ENCODE data around the gene NEU4. TPM values are rescaled to one million over a fixed set of nuclear protein-coding genes. Genes with fewer than 3 reads are reported as not detected.

NEU4 gene
- polyA plus RNA-seq, 1 donor from 2014 or later = not detected

DNA sequence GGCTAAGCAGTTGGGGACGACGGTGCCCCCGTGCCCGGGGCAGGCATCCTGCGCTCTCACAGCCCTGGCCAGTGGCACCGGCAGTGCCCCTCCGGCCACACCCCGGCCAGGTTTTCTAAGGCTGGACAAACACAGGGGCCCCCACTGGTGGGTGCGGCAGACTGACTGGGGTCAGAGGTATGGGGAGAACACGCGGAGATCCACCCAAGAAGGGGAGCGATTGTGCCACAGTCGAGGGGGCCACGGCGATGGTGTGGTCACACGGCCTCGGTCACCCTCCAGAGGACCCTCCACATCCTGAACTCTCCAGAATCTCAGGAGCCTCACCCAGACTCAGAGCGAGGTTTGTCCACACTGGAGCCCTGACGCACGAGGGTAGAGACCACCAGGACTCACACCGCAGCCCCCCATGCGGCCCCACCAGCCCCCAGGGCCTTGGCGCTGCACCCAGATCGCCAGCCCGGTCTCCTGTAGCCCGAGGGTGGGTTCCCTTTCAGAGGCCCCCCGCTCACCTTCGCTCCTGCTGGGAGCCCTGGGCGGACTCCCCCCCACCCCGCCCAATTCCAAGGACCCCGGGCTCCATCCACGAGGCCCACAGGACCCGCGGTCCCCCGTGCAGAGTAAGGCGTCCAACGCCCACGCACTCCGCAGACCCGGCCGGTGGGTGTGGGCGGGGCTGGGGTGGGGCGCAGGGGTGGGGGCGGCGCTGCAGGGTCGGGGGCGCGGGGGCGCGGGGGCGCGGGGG is 34.5 kb downstream of the NEU4 start:
- Histone ChIP-seq H3K4me3 (ENCODE audit: low read length) (no peak overlapping the region), H2AFZ (ENCODE audit: low read depth, low read length) (no peak overlapping the region), H3K9me3 (ENCODE audit: low read length) (no peaks in the 10 kb centered on the region), H3K9ac (ENCODE audit: low read length) (no peak overlapping the region), H3F3A (ENCODE audit: insufficient read depth, low read length, poor library complexity, severe bottlenecking) (no peaks in the 10 kb centered on the region), H3K27ac (ENCODE audit: low read length) (no peak overlapping the region), H3K4me2 (ENCODE audit: low read length) (no peak overlapping the region), H3K9me2 (ENCODE audit: insufficient read depth, low read length) (no peaks in the 10 kb centered on the region), H3K36me3 (ENCODE audit: insufficient read depth, low read length) (no peaks in the 10 kb centered on the region), H4K20me1 (ENCODE audit: insufficient read depth) (no peaks in the 10 kb centered on the region), H3K27me3 (ENCODE audit: insufficient read depth, low read depth, low read length) (peaks cover 4% of the 10 kb centered on the region), H3K79me2 (replicated peaks; ENCODE audit: insufficient read depth, low read length) (no peaks in the 10 kb centered on the region)
- TF ChIP-seq SMC3 (conservative IDR thresholded peaks at IDR 0.05; ENCODE audit: poor library complexity) (no peak), MXI1 (conservative IDR thresholded peaks at IDR 0.05; ENCODE audit: poor library complexity, severe bottlenecking) (no peak), POLR2AphosphoS5 (IDR thresholded peaks at IDR 0.05) (no peak), EP300 (conservative IDR thresholded peaks at IDR 0.05; ENCODE audit: poor library complexity, severe bottlenecking) (no peak), TAF1 (IDR thresholded peaks at IDR 0.05; ENCODE audit: low read depth) (no peak), RAD21 (conservative IDR thresholded peaks at IDR 0.05) (no peak), EZH2 (IDR thresholded peaks at IDR 0.05; ENCODE audit: borderline replicate concordance, insufficient read depth, low read length, poor library complexity, severe bottlenecking) (no peak), REST (IDR thresholded peaks at IDR 0.05; ENCODE audit: borderline replicate concordance) (no peak)
- TF ChIP-seq, protein P1, sequence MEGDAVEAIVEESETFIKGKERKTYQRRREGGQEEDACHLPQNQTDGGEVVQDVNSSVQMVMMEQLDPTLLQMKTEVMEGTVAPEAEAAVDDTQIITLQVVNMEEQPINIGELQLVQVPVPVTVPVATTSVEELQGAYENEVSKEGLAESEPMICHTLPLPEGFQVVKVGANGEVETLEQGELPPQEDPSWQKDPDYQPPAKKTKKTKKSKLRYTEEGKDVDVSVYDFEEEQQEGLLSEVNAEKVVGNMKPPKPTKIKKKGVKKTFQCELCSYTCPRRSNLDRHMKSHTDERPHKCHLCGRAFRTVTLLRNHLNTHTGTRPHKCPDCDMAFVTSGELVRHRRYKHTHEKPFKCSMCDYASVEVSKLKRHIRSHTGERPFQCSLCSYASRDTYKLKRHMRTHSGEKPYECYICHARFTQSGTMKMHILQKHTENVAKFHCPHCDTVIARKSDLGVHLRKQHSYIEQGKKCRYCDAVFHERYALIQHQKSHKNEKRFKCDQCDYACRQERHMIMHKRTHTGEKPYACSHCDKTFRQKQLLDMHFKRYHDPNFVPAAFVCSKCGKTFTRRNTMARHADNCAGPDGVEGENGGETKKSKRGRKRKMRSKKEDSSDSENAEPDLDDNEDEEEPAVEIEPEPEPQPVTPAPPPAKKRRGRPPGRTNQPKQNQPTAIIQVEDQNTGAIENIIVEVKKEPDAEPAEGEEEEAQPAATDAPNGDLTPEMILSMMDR (IDR thresholded peaks at IDR 0.05; ENCODE audit: poor library complexity, severe bottlenecking) = no peak

- Histone ChIP-seq H3K4me2 (ENCODE audit: low read length) (no peak overlapping the region), H3K36me3 (ENCODE audit: insufficient read depth, low read length) (no peaks in the 10 kb centered on the region), H3K27ac (ENCODE audit: low read length) (no peak overlapping the region), H3K4me3 (ENCODE audit: low read length) (no peak overlapping the region), H3K9me2 (ENCODE audit: insufficient read depth, low read length) (no peaks in the 10 kb centered on the region), H3K9me3 (ENCODE audit: low read length) (no peaks in the 10 kb centered on the region), H3K9ac (ENCODE audit: low read length) (no peak overlapping the region), H3F3A (ENCODE audit: insufficient read depth, low read length, poor library complexity, severe bottlenecking) (no peaks in the 10 kb centered on the region), H2AFZ (ENCODE audit: low read depth, low read length) (no peak overlapping the region), H3K27me3 (ENCODE audit: insufficient read depth, low read depth, low read length) (peaks cover 4% of the 10 kb centered on the region), H4K20me1 (ENCODE audit: insufficient read depth) (no peaks in the 10 kb centered on the region), H3K79me2 (replicated peaks; ENCODE audit: insufficient read depth, low read length) (no peaks in the 10 kb centered on the region)
- TF ChIP-seq MXI1 (conservative IDR thresholded peaks at IDR 0.05; ENCODE audit: poor library complexity, severe bottlenecking) = no peak
- TF ChIP-seq SMC3 (conservative IDR thresholded peaks at IDR 0.05; ENCODE audit: poor library complexity) = no peak
- TF ChIP-seq TAF1 (IDR thresholded peaks at IDR 0.05; ENCODE audit: low read depth) = no peak
- no peak for TF ChIP-seq REST (IDR thresholded peaks at IDR 0.05; ENCODE audit: borderline replicate concordance)
These were observed 35.2 kb downstream of the NEU4 start for GRCh38 chr2:241844066-241844728.

Measured in neural cell (in vitro differentiated cells).